ENCODE measurements around the gene BARD1. TPM values are rescaled to one million over a fixed set of nuclear protein-coding genes. Genes with fewer than 3 reads are reported as not detected.

Gene BARD1
- total and polyA plus RNA-seq, 2 donors (not counting 1 experiment from before 2014, with no cell fraction given) = 4.3 to 20.7 TPM

DNA sequence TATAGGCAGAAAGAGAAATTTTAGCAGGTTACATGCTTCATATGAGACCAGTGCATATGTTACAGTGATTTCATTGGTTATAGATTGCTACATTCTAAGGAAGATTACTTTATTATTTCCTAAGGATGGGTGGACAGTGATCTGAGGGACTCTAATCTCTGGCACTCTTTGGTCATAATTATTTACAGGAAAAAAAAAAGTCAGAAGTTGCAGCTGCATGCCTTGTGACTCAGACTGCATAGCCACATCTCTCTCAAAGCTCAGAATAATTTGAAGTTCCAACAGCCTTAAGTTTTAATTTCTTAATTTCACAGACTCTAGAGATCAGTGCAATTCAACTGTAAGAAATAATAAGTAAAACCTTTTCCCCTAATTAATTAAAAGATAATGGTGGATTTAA is 27.1 kb upstream of the BARD1 start:
- H3K27me3 Mint-ChIP-seq = no peaks in the 10 kb centered on the region
- CTCF ChIA-PET = no interaction called here
- no peak for TF ChIP-seq EZH2 (IDR thresholded peaks at IDR 0.05; ENCODE audit: borderline replicate concordance, insufficient read depth, low read depth, low read length, poor library complexity, severe bottlenecking)
- TF ChIP-seq, protein P1, sequence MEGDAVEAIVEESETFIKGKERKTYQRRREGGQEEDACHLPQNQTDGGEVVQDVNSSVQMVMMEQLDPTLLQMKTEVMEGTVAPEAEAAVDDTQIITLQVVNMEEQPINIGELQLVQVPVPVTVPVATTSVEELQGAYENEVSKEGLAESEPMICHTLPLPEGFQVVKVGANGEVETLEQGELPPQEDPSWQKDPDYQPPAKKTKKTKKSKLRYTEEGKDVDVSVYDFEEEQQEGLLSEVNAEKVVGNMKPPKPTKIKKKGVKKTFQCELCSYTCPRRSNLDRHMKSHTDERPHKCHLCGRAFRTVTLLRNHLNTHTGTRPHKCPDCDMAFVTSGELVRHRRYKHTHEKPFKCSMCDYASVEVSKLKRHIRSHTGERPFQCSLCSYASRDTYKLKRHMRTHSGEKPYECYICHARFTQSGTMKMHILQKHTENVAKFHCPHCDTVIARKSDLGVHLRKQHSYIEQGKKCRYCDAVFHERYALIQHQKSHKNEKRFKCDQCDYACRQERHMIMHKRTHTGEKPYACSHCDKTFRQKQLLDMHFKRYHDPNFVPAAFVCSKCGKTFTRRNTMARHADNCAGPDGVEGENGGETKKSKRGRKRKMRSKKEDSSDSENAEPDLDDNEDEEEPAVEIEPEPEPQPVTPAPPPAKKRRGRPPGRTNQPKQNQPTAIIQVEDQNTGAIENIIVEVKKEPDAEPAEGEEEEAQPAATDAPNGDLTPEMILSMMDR (IDR thresholded peaks at IDR 0.05) = no peak
- Histone ChIP-seq H3K9me3 (ENCODE audit: control extremely low read depth in 1 of 3, control insufficient read depth in 2 of 3, insufficient read depth in 1 of 3, low read length in 2 of 3) (peaks cover 1 to 11% (median 6%) of the 10 kb centered on the region in 3 donors), H2AFZ (ENCODE audit: insufficient read depth, low read depth, low read length, poor library complexity, severe bottlenecking) (no peak overlapping the region), H4K20me1 (ENCODE audit: control insufficient read depth, insufficient read depth, low read length, poor library complexity, severe bottlenecking) (no peaks in the 10 kb centered on the region), H3K27ac (ENCODE audit: low read length in 2 of 2) (no peak overlapping the region), H3K9ac (ENCODE audit: low read length) (no peak overlapping the region), H3K4me2 (replicated peaks; ENCODE audit: low read depth, low read length, poor library complexity, severe bottlenecking) (no peak overlapping the region), H3K27me3 (replicated peaks in 1 of 4; ENCODE audit: control extremely low read depth in 1 of 4, control insufficient read depth in 3 of 4, insufficient read depth in 4 of 4, low read length in 3 of 4) (no peaks in the 10 kb centered on the region), H3K4me3 (ENCODE audit: control extremely low read depth in 1 of 5, extremely low read depth in 1 of 5, insufficient read depth in 1 of 5, low read depth in 2 of 5, low read length in 4 of 5) (no peak overlapping the region), H3K79me2 (ENCODE audit: control insufficient read depth, insufficient read depth, low read length) (no peaks in the 10 kb centered on the region), H3K4me1 (ENCODE audit: control insufficient read depth in 2 of 2, insufficient read depth in 2 of 2, low read length in 2 of 2) (no peaks in the 10 kb centered on the region), H3K36me3 (replicated peaks in 1 of 2; ENCODE audit: control extremely low read depth in 1 of 2, control insufficient read depth in 1 of 2, extremely low read depth in 1 of 2, insufficient read depth in 2 of 2, low read length in 1 of 2) (no peaks in the 10 kb centered on the region)
- POLR2A ChIA-PET = no interaction called here
- DNase-seq (no peak), ATAC-seq (ENCODE audit: low read depth) (no peak)
- H3K9me3 Mint-ChIP-seq (ENCODE audit: insufficient read depth) = peaks cover 2% of the 10 kb centered on the region
- no peak overlapping the region for H3K4me3 Mint-ChIP-seq
- no peak overlapping the region for H3K27ac Mint-ChIP-seq
- H3K4me1 Mint-ChIP-seq = peaks cover 5% of the 10 kb centered on the region
- intact Hi-C loops (cut with micrococcal nuclease) = no loop called here

DNA sequence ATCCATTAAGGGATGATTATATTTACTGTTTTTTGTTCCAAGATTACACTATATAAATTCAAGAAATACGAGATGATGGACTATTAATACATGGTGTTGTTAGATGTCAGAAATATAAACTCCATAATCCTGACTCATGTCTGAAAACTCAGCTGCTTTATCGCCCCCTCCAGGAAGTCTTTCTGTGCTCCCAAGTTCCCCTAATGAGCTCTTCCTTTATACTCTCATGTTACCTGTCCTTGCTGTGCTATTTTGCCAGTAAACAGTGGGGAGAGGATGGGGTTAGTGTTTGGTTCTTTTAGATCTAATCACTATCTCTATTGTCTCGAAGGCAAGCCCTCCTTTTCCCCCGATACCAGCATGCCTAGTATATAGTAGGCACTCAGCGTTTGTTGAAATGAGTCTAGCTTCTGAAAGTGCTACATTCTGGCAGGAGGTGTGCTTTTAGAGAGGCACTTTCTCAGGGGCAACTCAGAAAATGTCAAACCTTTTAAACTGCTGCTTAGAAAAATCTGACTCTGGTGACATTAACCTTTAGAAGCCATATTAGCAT is 21.4 kb upstream of the BARD1 start:
- no peaks in the 10 kb centered on the region for H3K79me2 ChIP-seq (ENCODE audit: control insufficient read depth, insufficient read depth, low read length)
- no peaks in the 10 kb centered on the region for H3K9me3 ChIP-seq (ENCODE audit: control extremely low read depth in 1 of 3, control insufficient read depth in 2 of 3, insufficient read depth in 1 of 3, low read length in 2 of 3)
- Mint-ChIP-seq H3K4me1 (no peaks in the 10 kb centered on the region), H3K9me3 (ENCODE audit: insufficient read depth) (no peaks in the 10 kb centered on the region), H3K4me3 (no peak overlapping the region), H3K27ac (no peak overlapping the region), H3K27me3 (no peaks in the 10 kb centered on the region)
- POLR2A ChIA-PET = no interaction called here
- H3K36me3 ChIP-seq (replicated peaks in 1 of 2; ENCODE audit: control extremely low read depth in 1 of 2, control insufficient read depth in 1 of 2, extremely low read depth in 1 of 2, insufficient read depth in 2 of 2, low read length in 1 of 2) = no peaks in the 10 kb centered on the region
- WGBS (ENCODE audit: insufficient coverage) = 80% methylated on average over 1 of the region's 5 CpGs
- no peak overlapping the region for H3K27ac ChIP-seq (ENCODE audit: low read length in 2 of 2)
- H3K4me2 ChIP-seq (replicated peaks; ENCODE audit: low read depth, low read length, poor library complexity, severe bottlenecking) = no peak overlapping the region
- H3K27me3 ChIP-seq (replicated peaks in 1 of 4; ENCODE audit: control extremely low read depth in 1 of 4, control insufficient read depth in 3 of 4, insufficient read depth in 4 of 4, low read length in 3 of 4) = no peaks in the 10 kb centered on the region
- H3K9ac ChIP-seq (ENCODE audit: low read length) = no peak overlapping the region
- H3K4me3 ChIP-seq (ENCODE audit: control extremely low read depth in 1 of 5, extremely low read depth in 1 of 5, insufficient read depth in 1 of 5, low read depth in 2 of 5, low read length in 4 of 5) = no peak overlapping the region
- DNase-seq (peak; percentile 23), ATAC-seq (ENCODE audit: low read depth) (no peak)
- intact Hi-C loops (cut with micrococcal nuclease) = no loop called here
- no peak for TF ChIP-seq EZH2 (IDR thresholded peaks at IDR 0.05; ENCODE audit: borderline replicate concordance, insufficient read depth, low read depth, low read length, poor library complexity, severe bottlenecking)
- TF ChIP-seq, protein P1 (IDR thresholded peaks at IDR 0.05) = peak; percentile 26
- H4K20me1 ChIP-seq (ENCODE audit: control insufficient read depth, insufficient read depth, low read length, poor library complexity, severe bottlenecking) = no peaks in the 10 kb centered on the region
- no peaks in the 10 kb centered on the region for H3K4me1 ChIP-seq (ENCODE audit: control insufficient read depth in 2 of 2, insufficient read depth in 2 of 2, low read length in 2 of 2)
- no peak overlapping the region for H2AFZ ChIP-seq (ENCODE audit: insufficient read depth, low read depth, low read length, poor library complexity, severe bottlenecking)
- CTCF ChIA-PET = interaction anchor here (0.7 to 1.5 kb wide), 6 partner anchors 22 to 1547 kb away, joined by 3 to 5 read pairs (median 3); partner anchors contain the start of genes BARD1 and SPAG16
